GM12801 (cell line): ENCODE results near the gene TRIP4.

Experiments
- TF ChIP-seq, protein P1 (sequence below): IDR thresholded peaks from one replicate; pipeline ENCODE4 v1.5.1; 2011; ENCODE audit warnings: control low read depth; ENCODE audit not compliant: insufficient read length; ENCODE audit errors: extremely low read depth

TRIP4 gene

DNA sequence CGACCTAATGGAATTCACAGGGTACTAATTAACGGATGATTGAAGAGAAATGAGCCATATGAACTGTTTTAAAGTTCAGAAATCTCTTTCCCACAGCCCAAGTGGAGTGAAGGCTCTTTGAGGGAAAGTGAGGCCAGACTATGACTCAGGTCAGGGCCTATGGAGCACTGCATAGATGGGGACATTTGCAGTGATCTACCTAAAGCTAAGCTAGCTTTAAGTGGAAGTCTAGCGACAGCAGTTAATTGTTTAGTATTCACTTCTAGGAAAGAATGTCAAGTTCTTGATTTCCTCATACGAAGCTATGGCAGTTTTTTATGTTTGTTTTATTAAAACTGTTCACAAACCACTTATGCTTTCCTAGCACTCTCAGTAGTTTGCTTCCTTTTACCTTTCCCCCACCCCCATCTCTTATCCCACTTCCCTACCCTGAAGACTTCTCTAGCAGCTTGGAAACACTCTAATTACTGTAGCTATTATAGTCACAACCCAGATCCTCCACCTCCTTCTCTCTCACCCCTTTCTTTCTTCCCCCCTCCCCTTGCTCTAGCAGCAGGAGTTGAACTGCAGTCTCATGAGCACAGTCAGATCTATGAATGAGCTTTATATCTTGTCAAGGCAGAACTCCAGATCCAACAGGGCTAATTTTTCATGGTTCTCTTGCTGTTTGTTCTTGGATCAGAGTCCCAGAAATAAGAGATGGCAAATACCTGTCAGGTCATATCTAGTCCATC is 78.9 kb downstream of the TRIP4 start:
- TF ChIP-seq, protein P1, sequence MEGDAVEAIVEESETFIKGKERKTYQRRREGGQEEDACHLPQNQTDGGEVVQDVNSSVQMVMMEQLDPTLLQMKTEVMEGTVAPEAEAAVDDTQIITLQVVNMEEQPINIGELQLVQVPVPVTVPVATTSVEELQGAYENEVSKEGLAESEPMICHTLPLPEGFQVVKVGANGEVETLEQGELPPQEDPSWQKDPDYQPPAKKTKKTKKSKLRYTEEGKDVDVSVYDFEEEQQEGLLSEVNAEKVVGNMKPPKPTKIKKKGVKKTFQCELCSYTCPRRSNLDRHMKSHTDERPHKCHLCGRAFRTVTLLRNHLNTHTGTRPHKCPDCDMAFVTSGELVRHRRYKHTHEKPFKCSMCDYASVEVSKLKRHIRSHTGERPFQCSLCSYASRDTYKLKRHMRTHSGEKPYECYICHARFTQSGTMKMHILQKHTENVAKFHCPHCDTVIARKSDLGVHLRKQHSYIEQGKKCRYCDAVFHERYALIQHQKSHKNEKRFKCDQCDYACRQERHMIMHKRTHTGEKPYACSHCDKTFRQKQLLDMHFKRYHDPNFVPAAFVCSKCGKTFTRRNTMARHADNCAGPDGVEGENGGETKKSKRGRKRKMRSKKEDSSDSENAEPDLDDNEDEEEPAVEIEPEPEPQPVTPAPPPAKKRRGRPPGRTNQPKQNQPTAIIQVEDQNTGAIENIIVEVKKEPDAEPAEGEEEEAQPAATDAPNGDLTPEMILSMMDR = no peak

- TF ChIP-seq, protein P1 = no peak
Measured at GRCh38 chr15:64472161-64472560, 84.5 kb downstream of the TRIP4 start.

GRCh38 chr15:64474846-64475245 is 87.2 kb downstream of the TRIP4 start:
- TF ChIP-seq, protein P1 = no peak

DNA sequence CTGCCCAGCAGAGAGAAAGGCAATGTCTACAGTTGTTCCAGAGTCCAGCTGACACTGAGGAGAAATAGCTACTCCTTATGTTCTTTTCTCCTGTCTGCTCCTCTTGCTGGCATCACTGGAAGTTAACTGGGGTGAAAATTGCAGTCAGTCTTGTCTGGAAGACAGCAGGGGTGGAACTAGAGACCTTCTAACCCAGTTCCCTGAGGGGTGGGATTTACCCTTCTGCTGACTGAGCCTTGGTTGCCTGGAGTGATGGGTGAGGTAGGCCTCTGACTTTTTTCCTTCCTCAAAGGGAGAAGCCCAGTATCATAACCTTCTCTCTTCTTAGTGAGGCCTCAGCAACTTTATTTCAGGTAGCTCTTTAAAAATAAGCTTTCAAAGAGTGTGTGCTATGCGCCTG is 88.9 kb downstream of the TRIP4 start:
- TF ChIP-seq, protein P1 = no peak

DNA sequence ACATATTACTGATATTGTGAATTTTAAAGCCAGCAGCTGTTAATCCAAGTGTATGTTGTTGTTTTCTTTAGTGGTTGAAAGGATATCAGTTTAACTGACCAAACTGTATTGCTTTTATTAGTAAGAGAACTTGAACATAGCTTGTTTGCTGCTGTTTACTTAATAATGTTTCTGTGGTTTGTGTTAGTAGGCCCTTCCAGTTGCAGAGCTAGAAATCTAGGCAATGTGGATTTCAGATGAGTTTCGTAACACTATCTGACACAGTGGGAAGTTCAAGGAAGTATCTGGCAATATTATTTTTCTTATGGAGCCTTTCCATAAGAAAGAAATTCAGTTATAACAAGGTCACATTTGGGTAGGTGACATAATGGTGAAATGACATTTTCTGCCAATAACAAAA is 91.2 kb downstream of the TRIP4 start:
- TF ChIP-seq, protein P1 = no peak

- TF ChIP-seq, protein P1 = no peak
Measured at GRCh38 chr15:64480891-64481290, 93.3 kb downstream of the TRIP4 start.

- TF ChIP-seq, protein P1 = no peak
Measured at GRCh38 chr15:64483749-64484148, 96.1 kb downstream of the TRIP4 start.
